GDM1 (cell line): ENCODE data around the gene TUFM.
"Not testable (repeated sequence)": the region's sequence is repeated elsewhere in the genome, so short reads cannot be mapped to it uniquely, and the experiment has no call there.

ENCODE experiments used
- DNase-seq: peaks from one replicate; lab custom pipeline; 2025; lab: John Stamatoyannopoulos, UW

TUFM gene

GRCh38 chr16:28875134-28876018, 29.2 kb upstream of the TUFM start:
- no peak for DNase-seq

- no peak for DNase-seq
Measured at GRCh38 chr16:28874406-28874805, 28.3 kb upstream of the TUFM start.

GRCh38 chr16:28873543-28874201, 27.5 kb upstream of the TUFM start:
- peak; percentile 23 for DNase-seq

GRCh38 chr16:28872952-28873351, 26.8 kb upstream of the TUFM start:
- no peak for DNase-seq

GRCh38 chr16:28869201-28869600, 23.1 kb upstream of the TUFM start:
- no peak for DNase-seq

- not testable (repeated sequence) for DNase-seq
Measured at GRCh38 chr16:28867646-28868045, 21.5 kb upstream of the TUFM start.

GRCh38 chr16:28867241-28867640, 21.1 kb upstream of the TUFM start:
- no peak for DNase-seq

GRCh38 chr16:28866454-28866804, 20.3 kb upstream of the TUFM start:
- no peak for DNase-seq

- DNase-seq: no peak
Measured at GRCh38 chr16:28865722-28866453, 19.7 kb upstream of the TUFM start.

GRCh38 chr16:28865001-28865688, 19.0 kb upstream of the TUFM start:
- DNase-seq: no peak

- no peak for DNase-seq
Measured at GRCh38 chr16:28863929-28864793, 18.0 kb upstream of the TUFM start.

- no peak for DNase-seq
Measured at GRCh38 chr16:28859326-28859725, 13.2 kb upstream of the TUFM start.

- DNase-seq: no peak
Measured at GRCh38 chr16:28858421-28858820, 12.3 kb upstream of the TUFM start.

GRCh38 chr16:28846933-28847273, 755 bp upstream of the TUFM start:
- DNase-seq: no peak

GRCh38 chr16:28845761-28846079, 428 bp downstream of the TUFM start:
- no peak for DNase-seq

- no peak for DNase-seq
Measured at GRCh38 chr16:28845293-28845692, 855 bp downstream of the TUFM start.

- DNase-seq: no peak
Measured at GRCh38 chr16:28844226-28844885, 1.8 kb downstream of the TUFM start.

- no peak for DNase-seq
Measured at GRCh38 chr16:28843766-28844165, 2.4 kb downstream of the TUFM start.

GRCh38 chr16:28842696-28843095, 3.5 kb downstream of the TUFM start:
- no peak for DNase-seq

- no peak for DNase-seq
Measured at GRCh38 chr16:28839899-28840298, 6.2 kb downstream of the TUFM start.
